Effector memory CD8-positive, alpha-beta T cell (primary cell): ENCODE results near the gene B9D2.
"Not testable (repeated sequence)": the region's sequence is repeated elsewhere in the genome, so short reads cannot be mapped to it uniquely, and the experiment has no call there.

Experiments used
- ATAC-seq: fragments of 150-1000 bp; cut with Tn5 transposase; replicated peaks from 2 replicates; pipeline ENCODE4 v1.10.0; 2021; ENCODE audit warnings: mild to moderate bottlenecking, moderate library complexity
- DNase-seq, 3 experiments: peaks; one replicate each; pipeline ENCODE4 v3.0.0; 2021
- H3K27ac Mint-ChIP-seq, 2 donors: one replicate each; pipeline ENCODE4 v1.8.0; 2022; ENCODE audit warnings: mild to moderate bottlenecking in 2 of 2, mixed read lengths in 2 of 2, moderate library complexity in 2 of 2
- H3K27me3 Mint-ChIP-seq, 2 donors: one replicate each; pipeline ENCODE4 v1.8.0; 2022; ENCODE audit warnings: mixed read lengths in 2 of 2
- H3K36me3 Mint-ChIP-seq: one replicate; pipeline ENCODE4 v1.8.0; 2022; ENCODE audit warnings: mild to moderate bottlenecking, moderate library complexity, mixed read lengths; ENCODE audit not compliant: insufficient read depth
- H3K4me1 Mint-ChIP-seq, 2 donors: one replicate each; pipeline ENCODE4 v1.8.0; 2022; ENCODE audit warnings: low read depth in 2 of 2, mixed read lengths in 2 of 2
- H3K4me3 Mint-ChIP-seq, 2 donors: one replicate each; pipeline ENCODE4 v1.8.0; 2022; ENCODE audit warnings: mild to moderate bottlenecking in 2 of 2, mixed read lengths in 2 of 2, moderate library complexity in 2 of 2
- H3K9me3 Mint-ChIP-seq, 2 donors: one replicate each; pipeline ENCODE4 v1.8.0; 2022; ENCODE audit warnings: mixed read lengths in 2 of 2

The B9D2 gene

DNA sequence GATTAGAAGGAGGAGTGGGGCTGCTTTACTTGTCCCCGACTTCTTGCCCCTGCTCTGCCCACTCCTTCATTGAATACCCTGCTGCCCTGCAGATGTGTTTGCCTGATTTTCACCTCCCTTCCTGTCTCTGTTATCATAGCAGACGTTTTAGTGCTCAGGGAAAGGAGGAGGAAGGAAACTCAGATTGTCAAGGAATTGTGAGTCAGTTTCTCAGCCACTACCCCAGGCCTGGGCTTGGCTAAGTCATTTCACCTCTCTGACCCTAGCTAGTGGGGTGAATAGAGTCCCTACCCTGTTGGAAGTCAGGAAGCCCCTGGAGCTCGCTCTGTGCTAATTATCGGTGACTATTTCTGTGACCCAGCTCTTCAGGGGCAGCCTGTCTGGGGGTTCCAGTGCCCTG is 37.5 kb upstream of the B9D2 start:
- Mint-ChIP-seq H3K27me3 (no peaks in the 10 kb centered on the region), H3K36me3 (peaks cover 16% of the 10 kb centered on the region), H3K27ac (no peak overlapping the region), H3K9me3 (no peaks in the 10 kb centered on the region), H3K4me3 (no peak overlapping the region), H3K4me1 (peaks cover 32 to 37% of the 10 kb centered on the region in 2 donors)
- no peak for ATAC-seq
- DNase-seq, result no peak

DNA sequence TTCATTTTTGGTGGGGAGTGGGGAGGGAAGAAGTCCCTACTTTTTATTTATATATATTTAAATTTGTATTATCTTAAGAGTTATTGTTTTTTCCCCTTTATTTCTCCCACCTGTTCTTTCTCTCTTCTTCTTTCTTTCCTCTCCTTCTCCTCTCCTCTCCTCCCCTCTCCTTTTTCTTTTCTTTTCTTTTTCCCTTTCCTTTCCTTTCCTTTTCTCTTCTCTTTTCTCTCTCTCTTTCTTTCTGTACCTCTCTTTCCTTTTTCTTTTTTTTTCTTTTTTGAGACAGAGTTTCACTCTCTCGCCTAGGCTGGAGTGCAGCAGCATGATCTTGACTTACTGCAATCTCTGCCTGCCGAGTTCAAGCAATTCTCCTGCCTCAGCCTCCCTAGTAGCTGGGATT is 35.6 kb upstream of the B9D2 start:
- Mint-ChIP-seq H3K4me3 (peak overlapping the region; percentile 98 to 100), H3K36me3 (peaks cover 21% of the 10 kb centered on the region), H3K27me3 (no peaks in the 10 kb centered on the region), H3K9me3 (no peaks in the 10 kb centered on the region), H3K4me1 (peaks cover 41 to 48% of the 10 kb centered on the region in 2 donors), H3K27ac (peak overlapping the region; percentile 83 to 100)
- ATAC-seq, result no peak
- DNase-seq, result no peak

DNA sequence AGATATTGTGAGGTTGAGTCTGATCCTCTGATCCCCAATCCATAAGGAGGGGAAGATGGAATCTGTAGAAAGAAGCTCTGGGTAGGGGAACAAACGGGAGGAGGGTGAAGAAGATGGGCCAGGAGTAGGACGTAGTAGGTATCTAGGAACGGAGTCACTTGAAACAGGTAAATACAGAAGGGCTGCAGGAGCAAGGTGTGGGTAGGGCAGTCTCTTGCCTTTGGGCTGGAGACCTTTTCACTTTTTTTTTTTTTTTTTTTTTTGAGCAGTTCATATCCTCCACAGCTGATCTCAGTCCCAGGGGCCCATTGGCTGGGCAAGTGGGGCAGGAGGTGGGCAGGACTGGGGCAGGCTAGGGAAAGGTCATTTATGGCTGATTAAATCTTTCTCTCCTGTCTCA is 35.1 kb upstream of the B9D2 start:
- ATAC-seq, result no peak
- peaks cover 23% of the 10 kb centered on the region for H3K36me3 Mint-ChIP-seq
- H3K4me3 Mint-ChIP-seq, result peak overlapping the region; percentile 98 to 100
- peaks cover 41 to 48% of the 10 kb centered on the region in 2 donors for H3K4me1 Mint-ChIP-seq
- peak overlapping the region; percentile 83 to 100 for H3K27ac Mint-ChIP-seq
- no peaks in the 10 kb centered on the region for H3K27me3 Mint-ChIP-seq
- DNase-seq, result no peak
- no peaks in the 10 kb centered on the region for H3K9me3 Mint-ChIP-seq

DNA sequence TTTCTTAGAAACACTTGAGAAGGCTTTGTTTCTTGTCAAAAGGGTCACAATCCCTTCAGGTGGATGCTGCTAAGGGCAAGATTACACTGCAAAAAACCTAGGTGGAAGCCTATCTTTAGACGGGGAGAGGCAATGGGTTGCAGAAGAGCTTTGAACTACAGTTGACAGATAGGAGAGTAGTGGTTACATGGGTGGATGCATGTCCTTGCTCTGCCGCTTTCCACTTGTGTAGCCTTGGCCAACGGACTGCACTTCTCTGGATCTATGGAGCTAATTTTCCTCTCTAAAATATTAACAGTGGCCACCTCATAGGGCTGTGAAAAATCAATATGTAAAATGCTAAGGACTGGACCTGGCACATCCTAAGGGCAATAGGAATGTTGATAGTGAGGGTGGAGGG is 34.6 kb upstream of the B9D2 start:
- peaks cover 42 to 47% of the 10 kb centered on the region in 2 donors for H3K4me1 Mint-ChIP-seq
- ATAC-seq, result no peak
- peak overlapping the region; percentile 98 to 100 for H3K4me3 Mint-ChIP-seq
- no peaks in the 10 kb centered on the region for H3K27me3 Mint-ChIP-seq
- no peak for DNase-seq
- H3K36me3 Mint-ChIP-seq, result peaks cover 20% of the 10 kb centered on the region
- H3K27ac Mint-ChIP-seq, result peak overlapping the region; percentile 100
- no peaks in the 10 kb centered on the region for H3K9me3 Mint-ChIP-seq

DNA sequence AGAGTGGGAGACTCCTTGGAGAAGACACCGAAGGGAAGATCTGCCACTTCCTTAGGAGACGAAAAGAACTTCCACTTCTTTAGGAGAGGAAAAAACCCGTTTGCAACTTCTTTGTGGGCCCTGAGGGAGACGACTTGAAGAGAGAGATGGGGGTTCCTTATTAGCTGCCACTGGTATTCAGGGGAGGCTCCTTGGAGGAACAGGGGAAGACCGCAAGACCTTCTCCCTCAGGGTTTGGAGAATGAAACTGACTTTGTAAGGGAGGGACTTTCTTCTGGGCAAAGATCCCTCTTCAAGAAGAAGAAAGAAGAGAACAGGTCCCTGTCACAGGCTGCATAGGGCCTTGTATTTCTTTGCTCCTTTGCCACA is 34.1 kb upstream of the B9D2 start:
- peak overlapping the region; percentile 100 for H3K27ac Mint-ChIP-seq
- H3K36me3 Mint-ChIP-seq, result peaks cover 20% of the 10 kb centered on the region
- no peaks in the 10 kb centered on the region for H3K9me3 Mint-ChIP-seq
- H3K4me3 Mint-ChIP-seq, result peak overlapping the region; percentile 98 to 100
- peaks cover 40 to 45% of the 10 kb centered on the region in 2 donors for H3K4me1 Mint-ChIP-seq
- no peaks in the 10 kb centered on the region for H3K27me3 Mint-ChIP-seq
- DNase-seq (no peak), ATAC-seq (no peak)

DNA sequence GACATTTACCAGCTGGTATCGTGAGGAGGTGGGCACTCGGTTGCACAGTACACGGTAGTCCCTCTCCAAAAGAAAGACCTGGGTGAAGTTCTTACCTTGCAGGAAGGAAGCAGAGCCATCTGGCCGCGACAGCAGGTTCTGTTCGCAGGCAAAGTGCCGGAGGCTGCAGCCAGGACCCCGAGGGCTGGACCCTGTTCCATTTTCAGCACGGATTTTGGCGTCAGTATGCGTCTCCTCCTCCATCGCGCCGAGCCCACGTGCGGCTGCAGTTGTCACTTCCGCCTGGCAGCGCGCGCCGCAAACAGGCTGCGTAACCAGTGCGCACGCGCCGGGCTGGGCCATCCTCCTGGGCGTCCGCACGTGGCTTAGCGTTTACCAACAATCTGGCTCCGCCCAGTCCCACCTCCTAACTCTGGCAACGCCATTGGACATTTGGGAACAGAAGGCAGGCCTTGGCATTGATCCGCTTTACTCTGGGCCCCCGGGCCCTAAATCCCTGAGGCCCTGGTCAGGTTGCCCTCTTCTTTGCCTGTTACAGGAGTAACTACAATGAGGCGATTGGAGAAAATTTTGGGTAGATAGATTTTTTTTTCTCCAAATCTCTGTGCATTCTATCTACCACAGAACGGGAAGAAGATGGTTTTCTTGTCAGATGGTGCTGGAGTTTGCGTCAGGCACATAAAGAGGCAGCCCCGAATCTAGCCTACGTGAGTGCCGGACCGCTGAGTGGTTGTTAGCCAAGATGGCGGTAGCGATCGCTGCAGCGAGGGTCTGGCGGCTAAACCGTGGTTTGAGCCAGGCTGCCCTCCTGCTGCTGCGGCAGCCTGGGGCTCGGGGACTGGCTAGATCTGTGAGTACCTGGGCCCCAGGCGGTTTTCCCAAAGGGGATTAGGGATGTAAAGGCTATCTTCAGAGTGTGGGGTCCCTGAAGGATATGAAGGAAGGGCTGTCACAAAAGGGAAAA is 33.4 kb upstream of the B9D2 start, which contains the start of the genes BCKDHA and EXOSC5:
Gene BCKDHA, plus strand, starts transcription at position 733 of the 964 bp plus-strand sequence. Its CDS starts 10 bp downstream, at position 743.
Gene EXOSC5, minus strand, starts transcription at position 274 of the 964 bp plus-strand sequence. Its CDS starts 31 bp downstream, at position 243.
- Mint-ChIP-seq H3K4me1 (peaks cover 40 to 45% of the 10 kb centered on the region in 2 donors), H3K36me3 (peaks cover 25% of the 10 kb centered on the region), H3K4me3 (peak within 1 kb of the TSS; percentile 98 to 100), H3K27me3 (no peaks in the 10 kb centered on the region), H3K27ac (peak within 1 kb of the TSS; percentile 100), H3K9me3 (no peaks in the 10 kb centered on the region)
- peak; percentile 98 for ATAC-seq
- DNase-seq, result peak; percentile 97 to 99 (median 98)

DNA sequence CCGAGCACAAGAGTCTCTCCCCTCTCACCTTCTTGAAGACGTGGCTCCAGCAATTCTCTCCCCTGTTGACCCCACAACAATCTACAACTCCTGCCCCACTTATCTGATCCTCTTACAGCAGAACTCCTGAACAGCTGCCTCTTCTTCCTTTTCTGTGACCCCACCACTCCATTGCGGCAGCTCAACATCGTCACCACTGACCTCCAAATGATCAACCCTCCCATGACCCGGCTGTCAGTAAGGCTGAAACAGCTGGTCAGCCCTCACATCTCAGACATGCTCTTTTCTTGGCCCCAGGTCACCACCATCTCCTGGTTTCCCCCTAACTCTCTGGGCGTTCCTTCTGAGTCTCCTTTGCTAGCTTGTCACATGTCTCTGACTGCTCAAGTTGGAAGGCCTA is 31.4 kb upstream of the B9D2 start:
- no peaks in the 10 kb centered on the region for H3K27me3 Mint-ChIP-seq
- DNase-seq (no peak), ATAC-seq (no peak)
- H3K36me3 Mint-ChIP-seq, result peaks cover 31% of the 10 kb centered on the region
- H3K27ac Mint-ChIP-seq, result peak overlapping the region; percentile 5 to 100
- peaks cover 35 to 37% of the 10 kb centered on the region in 2 donors for H3K4me1 Mint-ChIP-seq
- H3K4me3 Mint-ChIP-seq, result peak overlapping the region; percentile 4 to 100
- no peaks in the 10 kb centered on the region for H3K9me3 Mint-ChIP-seq

DNA sequence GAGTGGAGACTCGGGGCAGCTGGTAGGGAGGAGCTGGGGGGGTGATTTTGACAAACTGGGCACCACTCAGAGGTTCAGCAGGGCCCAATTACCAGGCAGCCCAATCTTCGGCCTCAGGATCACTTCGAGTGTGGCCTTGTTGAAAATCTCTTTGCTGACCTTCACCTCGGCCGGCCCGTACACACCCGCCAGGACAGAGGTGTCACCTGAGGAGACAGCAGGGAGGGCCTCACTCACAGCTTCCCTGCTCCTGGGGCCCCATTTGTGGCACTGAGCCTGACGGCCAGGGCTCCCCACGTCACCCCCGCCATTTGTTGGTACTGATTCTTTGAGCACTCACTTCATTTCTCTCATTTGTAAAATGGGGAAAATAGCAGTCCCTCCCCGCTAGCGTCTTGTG is 28.8 kb upstream of the B9D2 start:
- DNase-seq, result no peak

DNA sequence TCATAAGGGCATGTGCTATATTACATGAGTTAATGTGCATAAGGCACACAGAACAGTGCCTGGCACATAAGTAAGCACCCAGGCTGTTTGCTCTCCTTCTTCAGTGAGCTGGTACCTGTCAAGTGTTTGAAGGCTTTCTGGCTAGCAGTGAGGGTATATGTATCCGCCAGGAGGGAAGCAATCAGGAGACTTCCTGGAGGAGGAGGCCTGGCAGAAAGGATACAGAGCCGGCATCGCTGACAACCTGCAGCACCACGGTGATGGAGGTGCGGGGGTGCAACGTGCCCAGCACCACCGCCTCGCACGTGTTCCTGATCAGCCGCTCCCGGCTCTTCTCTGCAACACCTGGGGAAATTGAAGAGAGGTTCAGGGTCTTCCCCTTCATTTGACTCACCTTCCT is 27.7 kb upstream of the B9D2 start:
- ATAC-seq (no peak), DNase-seq (no peak)
- Mint-ChIP-seq H3K36me3 (peaks cover 32% of the 10 kb centered on the region), H3K4me3 (no peak overlapping the region), H3K27me3 (no peaks in the 10 kb centered on the region), H3K9me3 (no peaks in the 10 kb centered on the region), H3K27ac (no peak overlapping the region), H3K4me1 (peaks cover 12% of the 10 kb centered on the region in 2 donors)

More for the DNA sequence above, 28.8 kb upstream of the B9D2 start:
- Mint-ChIP-seq H3K36me3 (peaks cover 37% of the 10 kb centered on the region), H3K4me3 (no peak overlapping the region), H3K27ac (peak overlapping the region in 1 of 2 donors; percentile 59), H3K9me3 (no peaks in the 10 kb centered on the region), H3K4me1 (peaks cover 17 to 22% of the 10 kb centered on the region in 2 donors), H3K27me3 (no peaks in the 10 kb centered on the region)
- ATAC-seq, result no peak

DNA sequence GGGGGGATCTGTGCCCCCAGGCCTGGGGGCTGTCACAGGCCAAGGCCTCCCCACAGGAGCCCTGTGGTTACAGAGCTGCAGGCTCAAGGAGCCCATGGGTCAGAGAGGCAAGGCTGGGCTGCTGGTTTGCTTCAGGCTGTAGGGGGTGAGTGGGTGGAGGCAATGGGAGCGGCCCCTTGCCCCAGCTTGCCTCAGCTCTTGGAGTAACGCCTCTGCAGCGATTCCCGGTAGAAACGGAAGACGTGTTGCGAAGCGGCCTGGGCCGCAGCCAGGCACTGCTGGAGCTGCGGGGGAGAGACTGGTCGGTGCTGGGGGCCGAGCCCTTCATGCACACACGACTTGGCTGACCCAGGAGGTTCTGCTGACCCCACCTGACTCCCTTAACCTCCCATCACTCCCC is 22.5 kb upstream of the B9D2 start:
- Mint-ChIP-seq H3K27me3 (no peaks in the 10 kb centered on the region), H3K4me3 (no peak overlapping the region), H3K4me1 (no peaks in the 10 kb centered on the region), H3K27ac (peak overlapping the region in 1 of 2 donors; percentile 88), H3K9me3 (no peaks in the 10 kb centered on the region), H3K36me3 (peaks cover 20% of the 10 kb centered on the region)
- ATAC-seq (no peak), DNase-seq (no peak)

DNA sequence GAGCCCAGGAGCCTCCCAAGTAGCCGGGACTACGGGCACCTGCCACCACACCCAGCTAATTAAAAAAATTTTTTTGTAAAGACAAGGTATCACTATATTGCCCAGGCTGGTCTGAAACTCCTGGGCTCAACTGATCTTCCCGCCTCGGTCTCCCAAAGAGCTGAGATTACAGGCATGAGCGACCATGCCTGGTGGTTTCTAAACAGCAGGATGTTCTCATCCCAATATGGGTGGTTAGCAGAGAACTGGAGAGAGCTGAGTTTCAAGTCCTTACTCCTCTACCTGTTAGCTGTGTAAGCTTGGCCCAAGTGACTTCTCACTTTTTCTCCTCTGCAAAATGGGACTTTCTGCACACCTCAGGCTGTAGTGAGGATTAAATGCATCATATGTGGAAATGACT is 20.4 kb upstream of the B9D2 start:
- Mint-ChIP-seq H3K27me3 (no peaks in the 10 kb centered on the region), H3K27ac (no peak overlapping the region), H3K36me3 (peaks cover 13% of the 10 kb centered on the region), H3K4me1 (no peaks in the 10 kb centered on the region), H3K9me3 (no peaks in the 10 kb centered on the region), H3K4me3 (no peak overlapping the region)
- DNase-seq (no peak), ATAC-seq (no peak)

DNA sequence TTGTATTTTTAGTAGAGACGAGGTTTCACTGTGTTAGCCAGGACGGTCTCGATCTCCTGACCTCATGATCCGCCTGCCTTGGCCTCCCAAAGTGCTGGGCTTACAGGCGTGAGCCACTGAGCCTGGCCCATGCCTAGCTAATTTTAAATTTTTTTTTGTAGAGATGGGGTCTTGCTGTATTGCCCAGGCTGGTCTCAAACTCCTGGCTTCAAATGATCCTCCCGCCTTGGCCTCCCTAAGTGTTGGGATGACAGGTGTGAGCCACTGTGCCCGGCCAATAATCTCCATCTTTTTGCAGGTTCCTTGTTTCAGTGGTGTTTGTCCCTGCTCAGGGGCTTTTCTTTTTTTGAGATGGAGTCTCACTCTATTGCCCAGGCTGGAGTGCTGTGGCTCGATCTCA is 17.6 kb upstream of the B9D2 start:
- not testable (repeated sequence) for ATAC-seq, H3K27ac Mint-ChIP-seq, DNase-seq, H3K27me3 Mint-ChIP-seq, H3K4me3 Mint-ChIP-seq, H3K4me1 Mint-ChIP-seq, H3K9me3 Mint-ChIP-seq
- peaks cover 13% of the 10 kb centered on the region for H3K36me3 Mint-ChIP-seq

DNA sequence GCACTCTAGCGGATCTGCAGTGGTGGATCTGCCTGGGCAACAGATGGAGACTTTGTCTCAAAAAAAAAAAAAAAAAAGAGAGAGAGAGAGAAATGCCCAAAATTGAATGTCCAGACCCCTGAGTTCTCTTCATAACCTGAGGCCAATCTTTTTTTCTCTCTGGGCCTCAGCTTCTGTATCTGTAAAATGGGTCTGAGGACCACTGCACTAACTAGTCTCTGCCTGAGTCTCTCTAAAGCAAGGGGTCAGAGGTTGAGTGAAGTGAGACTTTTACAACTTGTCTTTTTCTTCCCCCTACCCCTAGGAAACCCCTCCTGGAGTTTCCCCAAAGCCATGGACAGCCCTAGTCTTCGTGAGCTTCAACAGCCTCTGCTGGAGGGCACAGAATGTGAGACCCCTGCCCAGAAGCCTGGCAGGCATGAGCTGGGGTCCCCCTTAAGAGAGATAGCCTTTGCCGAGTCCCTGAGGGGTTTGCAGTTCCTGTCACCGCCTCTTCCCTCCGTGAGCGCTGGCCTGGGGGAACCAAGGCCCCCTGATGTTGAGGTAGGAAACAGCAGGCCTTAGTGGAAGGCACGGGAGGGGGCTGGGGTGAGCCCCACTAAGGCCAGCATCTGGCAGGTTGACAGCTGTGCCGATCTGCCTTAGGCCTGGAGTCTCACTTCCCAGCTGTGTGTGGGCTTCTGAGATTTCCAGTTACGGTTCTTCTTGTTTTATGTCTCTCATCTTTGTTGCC is 14.2 kb upstream of the B9D2 start:
- peak; percentile 36 for ATAC-seq
- Mint-ChIP-seq H3K36me3 (peaks cover 16% of the 10 kb centered on the region), H3K9me3 (no peaks in the 10 kb centered on the region), H3K4me1 (peaks cover 10 to 13% of the 10 kb centered on the region in 2 donors), H3K27ac (peak overlapping the region; percentile 13 to 68), H3K4me3 (peak overlapping the region in 1 of 2 donors; percentile 13), H3K27me3 (no peaks in the 10 kb centered on the region)
- DNase-seq, result no peak
